Measurements from ENCODE around the gene DOCK2. TPM values are rescaled to one million over a fixed set of nuclear protein-coding genes. Genes with fewer than 3 reads are reported as not detected.

Gene DOCK2
- total RNA-seq, 5 donors from 2014 or later (not counting 1 experiment from before 2014, with no cell fraction given), result 168 to 303 (median 197) TPM

DNA sequence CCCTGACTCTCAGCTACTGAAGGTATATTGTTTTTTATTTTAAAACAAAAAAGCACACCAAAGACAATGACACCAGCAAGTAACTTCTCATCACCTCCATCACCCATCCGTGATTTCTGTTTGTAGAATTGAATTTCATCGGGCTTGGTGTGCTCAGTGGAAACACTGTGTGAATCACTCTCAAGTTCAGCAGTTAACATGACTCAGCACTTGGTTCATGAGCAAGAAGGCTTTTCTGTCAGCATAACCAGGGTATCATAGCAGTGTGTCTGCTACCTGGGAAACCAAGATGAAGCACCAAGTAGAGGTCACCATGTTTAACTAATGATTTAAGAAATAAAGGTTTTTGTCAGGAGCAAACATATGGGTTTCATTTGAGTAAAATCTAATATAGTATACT, 219.5 kb downstream of the DOCK2 start:
- Mint-ChIP-seq H3K27me3 (no peaks in the 10 kb centered on the region), H3K36me3 (peaks cover 64% of the 10 kb centered on the region), H3K4me1 (peaks cover 30 to 45% (median 39%) of the 10 kb centered on the region in 3 donors), H3K27ac (no peak overlapping the region), H3K4me3 (no peak overlapping the region), H3K9me3 (peaks cover 0 to under 1% (median 0%) of the 10 kb centered on the region in 3 donors)
- H3K27me3 ChIP-seq (replicated peaks in 1 of 2; ENCODE audit: control insufficient read depth in 2 of 2, extremely low read depth in 1 of 2, insufficient read depth in 2 of 2, low read length in 1 of 2), result no peaks in the 10 kb centered on the region
- DNase-seq, result no peak
- H3K4me3 ChIP-seq (ENCODE audit: control insufficient read depth in 1 of 2, extremely low read depth in 1 of 2, low read length in 1 of 2), result no peak overlapping the region
- ATAC-seq (replicated peaks in 1 of 4), result no peak
- no peak overlapping the region for H3K27ac ChIP-seq (ENCODE audit: low read length)
- WGBS (ENCODE audit: insufficient coverage), result 86% methylated on average over 1 of the region's 2 CpGs
- no peaks in the 10 kb centered on the region for H3K4me1 ChIP-seq (ENCODE audit: control insufficient read depth in 1 of 2, extremely low read depth in 1 of 2, insufficient read depth in 2 of 2, low read length in 2 of 2)
- ChIA-PET CTCF (interaction anchor here in 1 of 2 donors (0.6 kb wide), 1 partner anchor 1449 kb away, joined by 5 read pairs; no protein-coding TSS in a partner anchor), POLR2A (no interaction called here)
- H3K36me3 ChIP-seq (ENCODE audit: control insufficient read depth in 2 of 2, extremely low read depth in 1 of 2, insufficient read depth in 1 of 2, low read length in 1 of 2), result peaks cover 4 to 18% of the 10 kb centered on the region in 2 donors
- no peaks in the 10 kb centered on the region for H3K9me3 ChIP-seq

DNA sequence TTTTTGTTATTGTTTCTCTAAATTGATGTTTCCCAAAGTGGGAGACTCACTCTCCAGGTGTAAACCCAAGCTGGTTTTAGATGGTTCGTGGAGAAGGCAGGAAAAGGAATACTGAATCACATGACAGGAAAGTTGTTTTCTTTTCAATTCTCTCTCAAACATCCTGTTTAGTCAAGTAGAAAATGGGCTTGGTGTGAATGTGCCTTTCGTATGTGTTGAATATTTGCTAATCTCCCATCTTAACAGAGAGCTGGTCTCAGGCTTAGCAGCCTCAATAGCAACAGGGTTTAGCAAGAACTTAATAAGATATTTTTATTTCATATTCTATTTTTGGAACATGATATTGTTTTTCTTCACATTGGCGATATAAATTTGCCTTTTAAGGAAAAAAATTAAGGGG, 223.5 kb downstream of the DOCK2 start:
- H3K27ac Mint-ChIP-seq, result peak overlapping the region in 1 of 2 donors; percentile 1
- Histone ChIP-seq H3K4me1 (ENCODE audit: control insufficient read depth in 1 of 2, extremely low read depth in 1 of 2, insufficient read depth in 2 of 2, low read length in 2 of 2) (no peaks in the 10 kb centered on the region), H3K36me3 (ENCODE audit: control insufficient read depth in 2 of 2, extremely low read depth in 1 of 2, insufficient read depth in 1 of 2, low read length in 1 of 2) (peaks cover 5 to 22% of the 10 kb centered on the region in 2 donors), H3K27ac (ENCODE audit: low read length) (no peak overlapping the region), H3K9me3 (no peaks in the 10 kb centered on the region), H3K4me3 (ENCODE audit: control insufficient read depth in 1 of 2, extremely low read depth in 1 of 2, low read length in 1 of 2) (no peak overlapping the region), H3K27me3 (replicated peaks in 1 of 2; ENCODE audit: control insufficient read depth in 2 of 2, extremely low read depth in 1 of 2, insufficient read depth in 2 of 2, low read length in 1 of 2) (no peaks in the 10 kb centered on the region)
- ChIA-PET CTCF (no interaction called here), POLR2A (no interaction called here)
- no peak for ATAC-seq (replicated peaks in 1 of 4)
- H3K36me3 Mint-ChIP-seq, result peaks cover 52% of the 10 kb centered on the region
- WGBS (ENCODE audit: insufficient coverage), result no CpG with 5 or more reads among the region's 3 CpGs
- no peaks in the 10 kb centered on the region for H3K27me3 Mint-ChIP-seq
- peaks cover 23 to 43% (median 34%) of the 10 kb centered on the region in 3 donors for H3K4me1 Mint-ChIP-seq
- no peaks in the 10 kb centered on the region for H3K9me3 Mint-ChIP-seq
- no peak for DNase-seq
- no peak overlapping the region for H3K4me3 Mint-ChIP-seq

DNA sequence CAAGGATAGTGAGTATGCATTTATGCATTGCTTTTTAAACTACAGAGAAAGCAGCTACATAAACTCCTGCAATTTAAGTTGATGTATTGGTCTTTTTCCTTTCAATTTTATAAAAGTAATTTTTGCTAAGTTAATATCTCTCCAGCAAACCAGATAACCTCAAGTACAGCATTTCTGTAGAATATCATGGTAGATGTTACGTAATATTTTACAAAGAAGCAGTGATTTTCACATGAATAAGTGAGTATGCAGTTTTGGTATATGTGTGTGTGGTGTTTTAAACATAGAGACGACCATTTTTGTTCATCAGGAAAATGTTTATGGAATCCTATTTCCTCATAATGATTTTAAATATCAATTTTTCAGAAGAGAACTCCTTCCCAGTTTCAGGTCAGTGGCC, 224.4 kb downstream of the DOCK2 start:
- peaks cover 54% of the 10 kb centered on the region for H3K36me3 Mint-ChIP-seq

DNA sequence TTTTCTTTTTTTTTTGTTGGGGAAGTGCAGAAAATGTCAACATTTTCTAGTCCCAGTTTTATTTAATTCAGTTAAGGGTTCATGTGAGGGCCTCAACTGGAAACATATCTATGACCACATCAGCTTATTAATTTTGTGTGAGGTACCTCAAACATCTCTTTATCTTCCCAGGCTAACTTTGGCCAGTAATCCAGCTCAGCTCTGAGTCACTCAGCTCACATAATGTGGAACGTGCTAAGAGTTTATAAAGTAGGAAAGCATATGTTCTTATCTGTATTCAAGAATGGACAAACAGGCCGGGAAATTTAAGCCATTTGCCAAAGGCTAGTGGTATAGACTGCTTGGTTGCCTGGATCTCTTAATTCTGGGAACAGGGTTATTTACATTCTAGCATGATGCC, 224.9 kb downstream of the DOCK2 start:
- Histone ChIP-seq H3K27ac (ENCODE audit: low read length) (no peak overlapping the region), H3K9me3 (no peaks in the 10 kb centered on the region), H3K4me3 (ENCODE audit: control insufficient read depth in 1 of 2, extremely low read depth in 1 of 2, low read length in 1 of 2) (no peak overlapping the region), H3K36me3 (ENCODE audit: control insufficient read depth in 2 of 2, extremely low read depth in 1 of 2, insufficient read depth in 1 of 2, low read length in 1 of 2) (peaks cover 5 to 26% of the 10 kb centered on the region in 2 donors), H3K4me1 (ENCODE audit: control insufficient read depth in 1 of 2, extremely low read depth in 1 of 2, insufficient read depth in 2 of 2, low read length in 2 of 2) (no peaks in the 10 kb centered on the region), H3K27me3 (replicated peaks in 1 of 2; ENCODE audit: control insufficient read depth in 2 of 2, extremely low read depth in 1 of 2, insufficient read depth in 2 of 2, low read length in 1 of 2) (no peaks in the 10 kb centered on the region)
- CTCF ChIA-PET, result no interaction called here
- H3K27me3 Mint-ChIP-seq, result no peaks in the 10 kb centered on the region
- no peak for DNase-seq
- H3K36me3 Mint-ChIP-seq, result peaks cover 58% of the 10 kb centered on the region
- ATAC-seq (replicated peaks in 1 of 4), result no peak
- no peaks in the 10 kb centered on the region for H3K9me3 Mint-ChIP-seq
- no peak overlapping the region for H3K4me3 Mint-ChIP-seq
- 100% methylated on average over 1 of the region's 2 CpGs for WGBS (ENCODE audit: insufficient coverage)
- POLR2A ChIA-PET, result no interaction called here
- H3K4me1 Mint-ChIP-seq, result peaks cover 21 to 40% (median 31%) of the 10 kb centered on the region in 3 donors
- no peak overlapping the region for H3K27ac Mint-ChIP-seq

More for the DNA sequence above, 224.4 kb downstream of the DOCK2 start:
- H3K4me3 ChIP-seq (ENCODE audit: control insufficient read depth in 1 of 2, extremely low read depth in 1 of 2, low read length in 1 of 2), result no peak overlapping the region
- WGBS (ENCODE audit: insufficient coverage), result no CpG with 5 or more reads among the region's 2 CpGs
- ChIA-PET POLR2A (no interaction called here), CTCF (no interaction called here)
- H3K36me3 ChIP-seq (ENCODE audit: control insufficient read depth in 2 of 2, extremely low read depth in 1 of 2, insufficient read depth in 1 of 2, low read length in 1 of 2), result peaks cover 5 to 24% of the 10 kb centered on the region in 2 donors
- no peak overlapping the region for H3K27ac ChIP-seq (ENCODE audit: low read length)
- H3K4me1 Mint-ChIP-seq, result peaks cover 21 to 42% (median 31%) of the 10 kb centered on the region in 3 donors
- H3K27me3 ChIP-seq (replicated peaks in 1 of 2; ENCODE audit: control insufficient read depth in 2 of 2, extremely low read depth in 1 of 2, insufficient read depth in 2 of 2, low read length in 1 of 2), result no peaks in the 10 kb centered on the region
- H3K9me3 Mint-ChIP-seq, result no peaks in the 10 kb centered on the region
- no peak overlapping the region for H3K4me3 Mint-ChIP-seq
- H3K4me1 ChIP-seq (ENCODE audit: control insufficient read depth in 1 of 2, extremely low read depth in 1 of 2, insufficient read depth in 2 of 2, low read length in 2 of 2), result no peaks in the 10 kb centered on the region
- H3K27me3 Mint-ChIP-seq, result no peaks in the 10 kb centered on the region
- ATAC-seq (replicated peaks in 1 of 4), result no peak
- H3K27ac Mint-ChIP-seq, result no peak overlapping the region
- DNase-seq, result no peak
- no peaks in the 10 kb centered on the region for H3K9me3 ChIP-seq

DNA sequence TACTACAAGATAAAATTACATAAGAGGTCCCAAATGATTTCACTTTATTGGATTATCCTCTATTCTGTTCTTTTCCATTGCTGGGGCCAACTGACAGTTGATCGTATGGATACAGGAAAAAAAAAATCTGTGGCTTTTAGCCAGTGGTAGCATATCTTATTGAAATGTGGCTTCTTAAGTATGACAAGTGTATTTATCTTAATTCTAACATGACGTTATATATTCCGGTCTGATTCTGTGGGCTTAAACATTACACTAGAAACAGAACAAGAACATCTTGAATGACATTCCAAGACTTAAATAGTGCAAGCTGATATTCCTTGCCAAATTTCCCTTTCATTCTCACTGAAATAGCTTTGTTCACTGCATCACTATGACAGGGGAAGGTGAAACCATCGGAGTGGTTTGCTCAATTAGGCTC, 225.3 kb downstream of the DOCK2 start:
- H3K9me3 ChIP-seq, result no peaks in the 10 kb centered on the region

DNA sequence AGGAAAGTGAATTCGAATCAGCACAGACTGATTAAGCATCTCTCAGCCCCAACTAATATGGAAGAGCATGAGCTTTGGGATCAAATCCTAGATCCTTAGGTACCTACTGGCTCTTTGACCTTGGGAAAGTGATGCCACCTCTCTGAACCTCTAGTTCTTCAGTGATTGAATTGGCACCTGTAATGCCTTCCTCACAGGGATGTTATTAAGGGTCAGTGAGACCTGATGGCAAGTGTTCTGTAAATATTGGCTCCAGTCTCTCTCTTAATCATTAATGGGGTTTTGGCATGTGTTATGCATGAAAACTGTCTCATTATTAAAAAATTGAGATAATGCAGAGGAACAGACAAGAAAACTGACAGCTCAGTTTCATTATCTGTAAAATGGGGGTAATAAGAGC, 227.4 kb downstream of the DOCK2 start:
- peaks cover 58% of the 10 kb centered on the region for H3K36me3 Mint-ChIP-seq
- no peaks in the 10 kb centered on the region for H3K9me3 Mint-ChIP-seq

More for the DNA sequence above, 225.3 kb downstream of the DOCK2 start:
- no peaks in the 10 kb centered on the region for H3K27me3 Mint-ChIP-seq
- H3K4me3 ChIP-seq (ENCODE audit: control insufficient read depth in 1 of 2, extremely low read depth in 1 of 2, low read length in 1 of 2), result no peak overlapping the region
- no peak overlapping the region for H3K27ac Mint-ChIP-seq
- ChIA-PET POLR2A (no interaction called here), CTCF (no interaction called here)
- ATAC-seq (replicated peaks in 1 of 4) (no peak), DNase-seq (no peak)
- peaks cover 5 to 27% of the 10 kb centered on the region in 2 donors for H3K36me3 ChIP-seq (ENCODE audit: control insufficient read depth in 2 of 2, extremely low read depth in 1 of 2, insufficient read depth in 1 of 2, low read length in 1 of 2)
- H3K4me3 Mint-ChIP-seq, result no peak overlapping the region
- H3K4me1 ChIP-seq (ENCODE audit: control insufficient read depth in 1 of 2, extremely low read depth in 1 of 2, insufficient read depth in 2 of 2, low read length in 2 of 2), result no peaks in the 10 kb centered on the region
- H3K27me3 ChIP-seq (replicated peaks in 1 of 2; ENCODE audit: control insufficient read depth in 2 of 2, extremely low read depth in 1 of 2, insufficient read depth in 2 of 2, low read length in 1 of 2), result no peaks in the 10 kb centered on the region
- H3K9me3 Mint-ChIP-seq, result no peaks in the 10 kb centered on the region
- no CpG with 5 or more reads among the region's 4 CpGs for WGBS (ENCODE audit: insufficient coverage)
- peaks cover 21 to 36% (median 35%) of the 10 kb centered on the region in 3 donors for H3K4me1 Mint-ChIP-seq
- no peak overlapping the region for H3K27ac ChIP-seq (ENCODE audit: low read length)
- peaks cover 57% of the 10 kb centered on the region for H3K36me3 Mint-ChIP-seq

DNA sequence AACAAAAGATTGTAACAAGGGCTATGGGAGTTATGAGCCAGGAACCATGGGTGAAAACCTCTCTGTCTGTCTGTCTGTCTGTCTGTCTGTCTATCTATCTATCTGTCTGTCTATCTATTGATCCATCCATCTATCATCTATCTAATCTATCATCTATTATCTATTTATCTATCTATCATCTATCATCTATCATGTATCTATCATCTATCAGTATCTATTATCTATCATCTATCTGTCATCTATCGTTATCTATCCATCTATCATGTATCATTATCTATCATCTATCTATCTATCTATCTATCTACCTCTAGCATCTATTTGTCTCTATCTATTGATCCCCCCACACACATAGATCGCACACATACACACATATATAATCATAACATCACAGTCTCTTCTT, 230.3 kb downstream of the DOCK2 start:
- CTCF ChIA-PET, result no interaction called here
- Histone ChIP-seq H3K4me1 (ENCODE audit: control insufficient read depth in 1 of 2, extremely low read depth in 1 of 2, insufficient read depth in 2 of 2, low read length in 2 of 2) (no peaks in the 10 kb centered on the region), H3K4me3 (ENCODE audit: control insufficient read depth in 1 of 2, extremely low read depth in 1 of 2, low read length in 1 of 2) (no peak overlapping the region), H3K27ac (ENCODE audit: low read length) (no peak overlapping the region), H3K9me3 (no peaks in the 10 kb centered on the region), H3K27me3 (replicated peaks in 1 of 2; ENCODE audit: control insufficient read depth in 2 of 2, extremely low read depth in 1 of 2, insufficient read depth in 2 of 2, low read length in 1 of 2) (no peaks in the 10 kb centered on the region), H3K36me3 (ENCODE audit: control insufficient read depth in 2 of 2, extremely low read depth in 1 of 2, insufficient read depth in 1 of 2, low read length in 1 of 2) (peaks cover 10 to 53% of the 10 kb centered on the region in 2 donors)
- no peaks in the 10 kb centered on the region for H3K27me3 Mint-ChIP-seq
- DNase-seq (no peak), ATAC-seq (replicated peaks in 1 of 4) (no peak)
- H3K27ac Mint-ChIP-seq, result no peak overlapping the region
- 100% methylated on average over 1 of the region's 2 CpGs for WGBS (ENCODE audit: insufficient coverage)
- H3K4me3 Mint-ChIP-seq, result no peak overlapping the region
- peaks cover 55% of the 10 kb centered on the region for H3K36me3 Mint-ChIP-seq
- H3K4me1 Mint-ChIP-seq, result peaks cover 0 to 15% (median 14%) of the 10 kb centered on the region in 3 donors
- POLR2A ChIA-PET, result no interaction called here
- H3K9me3 Mint-ChIP-seq, result no peaks in the 10 kb centered on the region

More for the DNA sequence above, 227.4 kb downstream of the DOCK2 start:
- Mint-ChIP-seq H3K27ac (no peak overlapping the region), H3K4me3 (no peak overlapping the region), H3K4me1 (peaks cover 8 to 26% (median 24%) of the 10 kb centered on the region in 3 donors), H3K27me3 (no peaks in the 10 kb centered on the region)
- WGBS (ENCODE audit: insufficient coverage), result no CpG with 5 or more reads among the region's 1 CpG
- DNase-seq, result no peak
- Histone ChIP-seq H3K4me1 (ENCODE audit: control insufficient read depth in 1 of 2, extremely low read depth in 1 of 2, insufficient read depth in 2 of 2, low read length in 2 of 2) (no peaks in the 10 kb centered on the region), H3K9me3 (no peaks in the 10 kb centered on the region), H3K27ac (ENCODE audit: low read length) (no peak overlapping the region), H3K36me3 (ENCODE audit: control insufficient read depth in 2 of 2, extremely low read depth in 1 of 2, insufficient read depth in 1 of 2, low read length in 1 of 2) (peaks cover 5 to 44% of the 10 kb centered on the region in 2 donors), H3K27me3 (replicated peaks in 1 of 2; ENCODE audit: control insufficient read depth in 2 of 2, extremely low read depth in 1 of 2, insufficient read depth in 2 of 2, low read length in 1 of 2) (no peaks in the 10 kb centered on the region), H3K4me3 (ENCODE audit: control insufficient read depth in 1 of 2, extremely low read depth in 1 of 2, low read length in 1 of 2) (no peak overlapping the region)
- no peak for ATAC-seq (replicated peaks in 1 of 4)
- POLR2A ChIA-PET, result no interaction called here
- CTCF ChIA-PET, result no interaction called here
